ENCODE results near the gene NANOS2.

GRCh38 chr19:45899253-45899652 lies 15.3 kb downstream of the NANOS2 start:
- TF ChIP-seq EZH2 (IDR thresholded peaks at IDR 0.05; ENCODE audit: low read length, unreplicated experiment) (no peak), CTCF (conservative IDR thresholded peaks at IDR 0.05; ENCODE audit: low read depth, low read length) (no peak), EZH2phosphoT487 (IDR thresholded peaks at IDR 0.05; ENCODE audit: borderline replicate concordance, low read length) (no peak)
